Placental epithelial cell (primary cell): ENCODE data around the gene U2AF1L4. TPM values are rescaled to one million over a fixed set of nuclear protein-coding genes. Genes with fewer than 3 reads are reported as not detected.

Experiments
- total RNA-seq: library from RNA; depleted of rRNA; stranded (reverse); fragments of >200 nt; gene quantifications from 2 replicates; pipeline ENCODE4 v1.2.3, GENCODE V29; 2012

Gene U2AF1L4
- 12.7 and 18.8 TPM in 2 replicates for total RNA-seq

GRCh38 chr19:35745328-35746086 lies at the start of gene U2AF1L4, which contains the start of gene PSENEN:
TSS of gene U2AF1L4 (minus strand) at chr19:35745418. CDS start at chr19:35745391, 27 bp downstream.
TSS of gene PSENEN (plus strand) at chr19:35745651. CDS start at chr19:35745931, 280 bp downstream.

GRCh38 chr19:35775298-35776101 lies 30.3 kb upstream of the U2AF1L4 start, which contains the start of gene ARHGAP33:
TSS of gene ARHGAP33 (plus strand) at chr19:35775564. CDS start at chr19:35775659, 95 bp downstream.

GRCh38 chr19:35757749-35758608 lies 12.8 kb upstream of the U2AF1L4 start, which contains the start of gene PROSER3:
TSS of gene PROSER3 (plus strand) at chr19:35758176. CDS start at chr19:35758216, 40 bp downstream.

GRCh38 chr19:35756377-35757230 lies 11.4 kb upstream of the U2AF1L4 start, which contains the start of gene HSPB6:
TSS of gene HSPB6 (minus strand) at chr19:35757029. CDS start at chr19:35757008, 21 bp downstream.

GRCh38 chr19:35748106-35749020 lies 3.1 kb upstream of the U2AF1L4 start, which contains the start of gene LIN37:
TSS of gene LIN37 (plus strand) at chr19:35748576. CDS start at chr19:35748725, 149 bp downstream.

GRCh38 chr19:35742121-35742724 lies 3.0 kb downstream of the U2AF1L4 start, which contains the start of gene IGFLR1:
TSS of gene IGFLR1 (minus strand) at chr19:35742452. CDS start at chr19:35741180, 1,272 bp downstream.

GRCh38 chr19:35717665-35718344 lies 27.4 kb downstream of the U2AF1L4 start, which contains the start of gene KMT2B:
TSS of gene KMT2B (plus strand) at chr19:35718003. CDS start at chr19:35718019, 16 bp downstream.

GRCh38 chr19:35704218-35704617 lies 41.0 kb downstream of the U2AF1L4 start, which contains the start of gene ZBTB32:
TSS of gene ZBTB32 (plus strand) at chr19:35704558. CDS start at chr19:35714627, 10,069 bp downstream.

Other genes starting within 250 kb of the U2AF1L4 start
- gene DMKN, start 231.8 kb downstream of the U2AF1L4 start, total RNA-seq, result 19.2 and 24.3 TPM in 2 replicates
- gene SBSN, start 217.1 kb downstream of the U2AF1L4 start, total RNA-seq, result not detected in 2 replicates
- not detected in 2 replicates for gene GAPDHS, start 212.0 kb downstream of the U2AF1L4 start, total RNA-seq
- 83.2 and 109 TPM in 2 replicates for gene TMEM147, start 199.8 kb downstream of the U2AF1L4 start, total RNA-seq
- gene ATP4A, start 181.8 kb downstream of the U2AF1L4 start, total RNA-seq, result not detected in 2 replicates
- gene PMIS2, start 159.2 kb downstream of the U2AF1L4 start, total RNA-seq, result not detected in 2 replicates
- 8.4 and 9.0 TPM in 2 replicates for gene HAUS5, start 132.7 kb downstream of the U2AF1L4 start, total RNA-seq
- gene RBM42, start 116.4 kb downstream of the U2AF1L4 start, total RNA-seq, result 49.5 and 79.6 TPM in 2 replicates
- gene ETV2, start 103.7 kb downstream of the U2AF1L4 start, total RNA-seq, result 0.79 TPM in 1 of 2 replicates, not detected in the other
- 268 and 559 TPM in 2 replicates for gene COX6B1, start 97.1 kb downstream of the U2AF1L4 start, total RNA-seq
- gene UPK1A, start 78.9 kb downstream of the U2AF1L4 start, total RNA-seq, result 0.39 TPM in 1 of 2 replicates, not detected in the other
- gene ZBTB32, start 40.9 kb downstream of the U2AF1L4 start, total RNA-seq, result not detected in 2 replicates
- gene KMT2B, start 27.4 kb downstream of the U2AF1L4 start, total RNA-seq, result 9.7 and 14.5 TPM in 2 replicates
- gene IGFLR1, start 3.0 kb downstream of the U2AF1L4 start, total RNA-seq, result 2.0 and 3.5 TPM in 2 replicates
- gene PSENEN, start 233 bp upstream of the U2AF1L4 start, total RNA-seq, result 13.7 TPM in 2 replicates
- gene LIN37, start 3.2 kb upstream of the U2AF1L4 start, total RNA-seq, result 41.9 and 45.1 TPM in 2 replicates
- 4.3 and 22.8 TPM in 2 replicates for gene HSPB6, start 11.6 kb upstream of the U2AF1L4 start, total RNA-seq
- 20.0 and 28.6 TPM in 2 replicates for gene PROSER3, start 12.8 kb upstream of the U2AF1L4 start, total RNA-seq
- 8.7 and 14.5 TPM in 2 replicates for gene ARHGAP33, start 30.1 kb upstream of the U2AF1L4 start, total RNA-seq
- not detected in 2 replicates for gene PRODH2, start 67.4 kb upstream of the U2AF1L4 start, total RNA-seq
- not detected in 2 replicates for gene NPHS1, start 107.1 kb upstream of the U2AF1L4 start, total RNA-seq
- gene KIRREL2, start 111.5 kb upstream of the U2AF1L4 start, total RNA-seq, result 0.39 TPM in 1 of 2 replicates, not detected in the other
- gene APLP1, start 123.2 kb upstream of the U2AF1L4 start, total RNA-seq, result 5.5 and 9.1 TPM in 2 replicates
- gene NFKBID, start 155.1 kb upstream of the U2AF1L4 start, total RNA-seq, result 5.6 and 16.5 TPM in 2 replicates
- gene HCST, start 157.1 kb upstream of the U2AF1L4 start, total RNA-seq, result 3.1 and 3.5 TPM in 2 replicates
- not detected in 2 replicates for gene TYROBP, start 162.9 kb upstream of the U2AF1L4 start, total RNA-seq
- 8.6 and 11.6 TPM in 2 replicates for gene LRFN3, start 191.0 kb upstream of the U2AF1L4 start, total RNA-seq
- gene SDHAF1, start 249.8 kb upstream of the U2AF1L4 start, total RNA-seq, result 17.4 and 22.4 TPM in 2 replicates